NCI-H748 (cell line): ENCODE measurements around the gene KDM4B.

Experiments used
- DNase-seq: peaks from one replicate; lab custom pipeline; 2025; ENCODE audit not compliant: unreplicated experiment; lab: John Stamatoyannopoulos, UW

KDM4B gene

DNA sequence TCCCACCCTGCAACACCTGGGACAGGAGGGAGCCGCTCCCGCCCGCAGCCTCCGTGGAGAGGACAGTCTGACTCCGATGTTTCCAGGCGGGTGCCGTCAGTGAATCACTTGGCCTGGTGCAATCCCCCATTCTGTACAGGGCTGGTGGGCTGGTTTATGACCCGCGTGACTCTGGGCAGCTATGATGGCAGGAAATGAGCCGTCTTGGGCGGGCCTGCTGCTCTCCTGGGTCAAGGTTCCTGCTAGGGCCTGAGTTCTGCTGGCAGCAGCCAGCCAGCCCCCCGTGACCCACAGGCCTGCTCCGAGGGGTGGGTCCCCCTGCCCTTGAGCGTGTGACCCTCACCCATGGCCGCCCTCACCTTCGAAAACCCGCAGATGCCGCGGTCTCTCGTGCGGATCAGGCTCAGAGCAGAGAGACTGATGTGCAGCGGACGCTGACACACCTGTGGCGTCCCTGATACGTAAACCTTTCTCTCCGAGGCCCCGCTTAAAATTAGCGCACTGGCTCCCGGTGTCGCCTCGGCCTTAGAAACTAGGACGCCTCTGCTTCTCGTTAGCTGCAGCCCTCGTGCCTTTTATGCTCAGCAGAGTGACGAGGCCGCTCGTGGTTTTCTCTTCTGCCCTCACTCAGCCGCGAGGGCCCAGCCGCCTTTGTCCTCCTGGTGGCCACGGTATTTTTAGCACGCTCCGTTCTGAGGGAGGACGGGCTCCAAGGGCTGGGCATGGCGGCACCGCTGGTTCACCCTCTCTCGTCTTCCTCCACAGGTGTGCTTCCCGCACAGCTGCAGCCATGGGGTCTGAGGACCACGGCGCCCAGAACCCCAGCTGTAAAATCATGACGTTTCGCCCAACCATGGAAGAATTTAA lies 63.4 kb downstream of the KDM4B start:
- DNase-seq: no peak

DNA sequence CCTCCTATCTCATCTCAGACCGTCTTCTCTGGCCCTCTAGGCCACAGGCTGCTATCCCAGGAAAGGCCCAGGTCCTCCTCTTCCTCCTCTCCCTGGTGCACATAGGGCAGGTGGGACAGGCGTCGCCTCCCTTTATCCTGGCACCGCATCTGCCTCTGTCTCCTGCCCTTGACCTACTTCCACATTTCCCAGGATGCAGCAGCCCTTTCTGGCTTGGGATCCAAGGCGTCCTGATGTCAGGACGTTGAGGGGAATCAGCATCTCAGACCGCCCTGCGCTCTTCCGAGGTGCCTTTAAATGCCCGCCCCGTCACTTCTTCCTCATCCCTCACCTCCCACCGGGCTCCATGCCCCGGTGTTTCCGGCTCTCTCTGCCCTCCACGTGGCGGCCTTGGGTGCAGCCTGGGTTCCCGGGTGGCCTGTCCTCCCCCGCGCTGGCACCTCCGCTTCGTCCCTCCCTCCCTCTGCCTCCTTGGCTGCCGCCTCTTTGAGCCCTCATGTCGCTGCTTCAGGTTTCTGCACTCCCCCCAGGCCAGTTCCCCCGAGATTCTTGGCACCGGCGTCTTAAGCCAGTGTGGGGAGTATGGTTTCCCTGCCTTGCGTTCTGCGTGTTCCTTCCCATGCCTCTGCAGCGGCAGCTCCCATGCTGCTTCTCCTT lies 66.3 kb downstream of the KDM4B start:
- no peak for DNase-seq

DNA sequence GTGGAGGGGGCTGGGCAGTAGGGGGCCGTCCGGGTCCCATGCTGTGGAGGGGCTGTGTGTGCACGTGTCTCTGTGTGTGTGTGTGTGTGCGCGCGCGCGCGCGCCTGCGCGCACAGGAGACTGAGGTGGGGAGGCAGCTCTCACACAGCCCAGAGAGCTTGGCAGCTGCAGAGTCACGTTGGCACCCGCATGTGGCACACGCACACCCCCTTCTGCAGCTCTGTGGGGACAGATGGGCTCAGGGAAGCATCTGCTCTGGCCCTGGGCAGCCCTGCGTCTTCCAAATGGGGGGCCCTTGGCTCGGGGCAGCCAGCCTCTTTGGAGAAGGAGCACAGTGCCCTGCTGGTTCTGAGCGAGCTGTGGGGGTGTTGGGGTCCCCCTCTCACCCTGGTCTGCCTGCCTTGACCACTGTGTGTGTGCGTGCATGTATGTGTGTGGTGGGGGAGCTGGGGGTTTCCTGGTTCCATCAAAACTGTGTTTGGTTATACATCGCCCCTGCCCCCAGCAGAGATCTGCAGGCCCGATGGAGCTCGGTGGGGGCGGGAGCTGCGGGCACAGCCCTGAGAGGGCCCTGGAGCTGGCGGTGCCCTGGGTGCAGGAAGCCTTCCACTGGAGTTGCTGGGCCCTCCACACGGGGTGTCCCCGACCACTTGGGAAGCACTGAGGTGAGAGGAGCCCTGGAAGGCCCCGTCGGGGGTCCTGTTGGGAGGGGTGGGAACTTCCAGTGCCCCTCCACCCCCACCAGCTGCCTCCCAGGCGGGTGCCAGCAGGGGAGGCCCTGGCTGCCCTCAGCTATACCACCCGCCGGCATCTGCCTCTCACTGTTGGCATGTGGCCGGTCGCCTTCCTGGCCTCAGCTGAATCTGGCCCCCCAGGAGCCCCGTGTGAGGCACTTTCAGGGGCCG lies 67.1 kb downstream of the KDM4B start:
- DNase-seq: no peak

DNA sequence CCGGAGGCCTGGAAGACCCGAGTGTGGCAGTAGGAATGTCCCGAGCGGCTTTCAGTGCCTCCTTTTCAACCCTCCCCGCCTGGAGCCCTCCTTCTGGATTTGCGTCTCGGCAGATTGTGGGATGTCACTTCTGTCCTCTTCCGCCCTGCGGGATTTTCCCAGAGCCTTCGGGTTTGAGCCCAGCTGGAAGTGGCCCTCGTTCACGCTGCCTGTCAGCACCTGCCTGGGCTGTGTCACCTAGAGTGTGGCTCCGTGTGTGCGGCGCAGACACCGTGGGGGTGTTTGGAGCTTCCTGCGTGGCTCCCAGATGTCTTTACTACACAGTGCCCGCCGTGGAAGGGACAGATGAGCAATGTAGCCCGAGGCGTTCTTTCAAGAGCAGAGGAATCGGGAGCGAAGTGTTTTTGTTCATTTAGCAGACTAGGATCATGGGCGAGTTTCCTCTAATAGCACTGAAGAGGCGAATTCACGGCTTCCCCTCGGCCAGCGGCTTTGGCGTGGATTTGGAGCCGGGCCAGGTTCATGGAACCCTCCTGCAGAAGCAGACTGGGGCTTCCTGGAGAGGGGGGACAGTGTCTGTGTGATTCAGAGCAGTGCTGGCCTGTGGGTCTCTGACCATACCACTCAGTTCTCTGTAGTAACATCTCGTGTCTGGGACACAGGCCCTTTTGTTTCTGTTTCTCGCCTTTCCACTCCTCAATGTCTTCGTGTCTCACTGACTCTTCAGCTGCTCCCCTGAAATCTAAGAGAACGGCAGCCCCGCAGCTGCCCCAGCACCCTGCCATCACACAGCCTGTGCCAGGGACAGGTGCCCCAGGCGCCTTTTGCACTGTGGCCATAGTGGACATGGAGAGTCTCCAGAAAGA lies 68.0 kb downstream of the KDM4B start:
- DNase-seq: no peak

DNA sequence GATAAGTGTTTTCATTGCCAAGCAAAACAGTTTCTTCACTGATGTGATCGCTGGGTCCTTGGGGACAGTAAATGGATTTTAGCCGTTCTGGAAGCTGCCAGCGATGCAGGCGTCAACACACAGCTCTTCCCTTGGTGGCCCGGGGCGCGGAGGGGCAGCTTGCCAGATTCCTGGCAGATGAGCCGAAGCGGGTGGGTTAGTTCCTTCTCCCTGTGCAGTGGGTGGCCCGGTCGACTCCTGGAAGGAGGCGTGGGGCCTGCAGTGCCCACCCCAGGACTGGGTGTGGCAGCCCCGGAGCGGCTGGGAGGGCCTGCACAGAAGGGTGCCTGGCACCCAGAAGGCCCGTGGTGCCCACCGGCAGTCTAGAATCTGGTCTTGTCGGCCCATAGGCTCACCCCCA lies 69.0 kb downstream of the KDM4B start:
- no peak for DNase-seq

DNA sequence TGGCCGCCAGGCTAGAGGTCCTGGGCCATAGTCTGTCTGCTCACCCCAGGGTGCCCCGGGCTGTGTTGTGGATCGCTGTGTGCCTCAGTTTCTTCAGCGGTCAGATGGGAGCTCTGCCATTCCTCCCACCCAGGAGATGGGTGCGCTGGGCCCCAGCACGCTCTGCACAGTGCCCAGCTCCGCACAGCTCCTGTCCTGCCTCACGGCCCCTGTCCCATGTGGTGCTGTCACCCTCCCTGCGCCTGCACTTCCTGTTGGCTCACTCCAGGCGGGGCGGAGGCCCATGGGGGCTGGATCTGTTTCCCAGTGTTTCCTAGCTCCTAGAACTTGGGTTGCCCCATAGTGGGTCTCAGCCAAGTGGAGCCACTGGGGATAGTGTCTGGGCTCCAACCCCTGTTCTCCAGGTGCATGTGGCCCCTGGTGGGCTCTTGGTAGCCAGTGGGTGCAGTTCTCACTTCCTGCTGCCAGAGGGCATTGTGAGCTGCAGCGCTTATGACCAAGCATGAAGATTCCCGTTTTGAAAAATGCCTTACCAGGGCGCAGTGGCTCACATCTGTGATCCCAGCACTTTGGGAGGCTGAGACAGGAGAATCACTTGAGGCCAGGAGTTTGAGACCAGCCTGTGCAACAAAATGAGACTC lies 69.8 kb downstream of the KDM4B start:
- DNase-seq: peak; percentile 2

DNA sequence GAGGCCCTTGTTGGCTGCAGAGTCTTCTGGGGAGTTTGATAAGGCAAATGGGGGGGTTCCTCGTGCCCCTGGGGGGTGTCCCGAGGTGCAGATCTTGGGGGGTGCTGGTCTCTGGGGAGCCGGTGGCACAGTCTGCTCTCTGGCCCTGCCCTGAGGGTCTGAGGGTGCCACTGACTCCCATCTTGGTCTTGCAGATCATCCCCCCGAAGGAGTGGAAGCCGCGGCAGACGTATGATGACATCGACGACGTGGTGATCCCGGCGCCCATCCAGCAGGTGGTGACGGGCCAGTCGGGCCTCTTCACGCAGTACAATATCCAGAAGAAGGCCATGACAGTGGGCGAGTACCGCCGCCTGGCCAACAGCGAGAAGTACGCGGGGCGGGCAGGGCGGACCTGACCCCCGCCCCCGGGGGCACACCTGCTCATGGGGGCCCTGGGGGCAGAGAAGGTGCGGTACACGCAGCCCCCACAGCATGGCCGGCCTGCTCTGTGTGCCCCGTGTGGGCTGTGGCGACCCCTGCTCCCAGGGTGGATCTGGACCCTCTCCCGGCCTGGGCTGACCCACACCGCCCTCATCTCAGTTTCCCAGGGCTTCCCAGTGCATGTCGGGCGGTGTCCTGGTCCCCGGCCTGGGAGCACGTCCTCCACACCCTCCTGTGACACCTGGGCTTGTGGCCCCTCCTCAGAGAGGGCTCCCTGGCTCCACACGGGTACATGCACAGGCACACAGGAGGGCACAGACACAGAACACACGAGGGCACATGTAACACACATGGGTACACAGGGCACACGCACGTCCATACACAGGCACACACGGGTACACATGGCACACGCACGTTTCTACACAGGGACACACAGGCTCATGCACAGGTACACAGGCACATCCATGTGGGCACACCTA lies 71.0 kb downstream of the KDM4B start:
- no peak for DNase-seq

DNA sequence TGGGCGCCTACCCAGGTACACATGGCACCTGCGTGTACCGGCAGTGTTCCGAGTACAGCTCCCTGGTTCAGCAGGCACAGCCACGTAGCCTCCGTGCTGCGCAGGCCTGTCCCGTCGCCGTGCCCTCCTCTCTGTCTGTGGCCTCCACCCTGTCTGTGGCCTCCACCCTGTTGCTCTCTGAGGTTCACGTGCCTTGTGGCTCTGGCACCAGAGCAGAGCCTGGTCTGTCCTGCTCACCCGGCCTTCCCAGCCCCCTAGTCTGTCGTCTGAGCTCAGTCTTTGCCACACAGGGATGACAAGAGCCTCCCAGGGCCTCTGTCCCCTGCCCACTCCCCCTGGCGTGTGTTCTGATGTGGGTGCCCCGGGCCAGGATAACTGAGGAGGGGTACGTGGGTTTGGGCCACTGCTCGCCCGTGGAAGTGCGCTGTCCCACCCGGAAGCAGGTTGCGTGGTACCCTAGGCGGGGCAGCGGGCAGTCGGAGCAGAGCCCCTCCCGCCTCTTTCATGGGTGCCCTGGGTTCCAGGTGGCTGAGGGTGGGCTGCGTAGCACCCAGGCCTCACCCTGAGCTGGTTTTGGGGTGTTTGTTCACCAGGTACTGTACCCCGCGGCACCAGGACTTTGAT lies 71.7 kb downstream of the KDM4B start:
- no peak for DNase-seq

- no peak for DNase-seq
Observed at GRCh38 chr19:5041168-5041912, 72.4 kb downstream of the KDM4B start.

DNA sequence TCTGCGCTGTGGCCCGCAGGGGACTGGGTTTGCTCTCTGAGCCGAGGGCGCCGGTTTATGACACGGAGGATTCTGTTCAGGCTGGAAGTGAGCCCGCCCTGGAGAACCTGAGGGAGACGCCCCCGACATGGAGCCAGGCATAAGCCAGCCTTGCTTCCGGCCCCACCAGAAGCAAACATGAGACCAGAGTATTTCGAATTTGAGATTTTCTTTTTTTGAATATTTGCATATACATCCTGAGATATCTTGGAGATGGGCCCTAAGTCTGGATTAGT lies 72.9 kb downstream of the KDM4B start:
- DNase-seq: no peak

DNA sequence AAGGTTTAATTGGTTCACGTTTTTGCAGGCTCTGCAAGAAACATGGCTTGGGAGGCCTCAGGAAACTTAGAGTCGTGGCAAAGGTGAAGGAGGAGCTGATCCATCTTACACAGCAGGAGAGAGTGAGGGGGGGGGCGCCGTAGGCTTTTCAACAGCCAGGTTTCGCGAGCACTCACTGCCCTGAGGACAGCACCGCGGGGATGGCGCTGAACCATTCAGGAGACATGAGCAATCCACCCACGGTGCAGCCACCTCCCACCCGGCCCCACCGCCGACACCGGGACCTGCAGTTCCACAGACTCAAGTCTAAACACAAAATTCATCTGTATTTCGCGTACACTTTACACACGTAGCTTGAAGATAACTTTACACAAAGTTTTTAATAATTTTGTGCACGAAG lies 73.6 kb downstream of the KDM4B start:
- no peak for DNase-seq

GRCh38 chr19:5045029-5045428 lies 76.1 kb downstream of the KDM4B start:
- DNase-seq: no peak

GRCh38 chr19:5045956-5046338 lies 77.0 kb downstream of the KDM4B start:
- DNase-seq: no peak

GRCh38 chr19:5046339-5047039 lies 77.6 kb downstream of the KDM4B start:
- peak; percentile 81 for DNase-seq

- DNase-seq: no peak
Observed at GRCh38 chr19:5047251-5047935, 78.5 kb downstream of the KDM4B start.

DNA sequence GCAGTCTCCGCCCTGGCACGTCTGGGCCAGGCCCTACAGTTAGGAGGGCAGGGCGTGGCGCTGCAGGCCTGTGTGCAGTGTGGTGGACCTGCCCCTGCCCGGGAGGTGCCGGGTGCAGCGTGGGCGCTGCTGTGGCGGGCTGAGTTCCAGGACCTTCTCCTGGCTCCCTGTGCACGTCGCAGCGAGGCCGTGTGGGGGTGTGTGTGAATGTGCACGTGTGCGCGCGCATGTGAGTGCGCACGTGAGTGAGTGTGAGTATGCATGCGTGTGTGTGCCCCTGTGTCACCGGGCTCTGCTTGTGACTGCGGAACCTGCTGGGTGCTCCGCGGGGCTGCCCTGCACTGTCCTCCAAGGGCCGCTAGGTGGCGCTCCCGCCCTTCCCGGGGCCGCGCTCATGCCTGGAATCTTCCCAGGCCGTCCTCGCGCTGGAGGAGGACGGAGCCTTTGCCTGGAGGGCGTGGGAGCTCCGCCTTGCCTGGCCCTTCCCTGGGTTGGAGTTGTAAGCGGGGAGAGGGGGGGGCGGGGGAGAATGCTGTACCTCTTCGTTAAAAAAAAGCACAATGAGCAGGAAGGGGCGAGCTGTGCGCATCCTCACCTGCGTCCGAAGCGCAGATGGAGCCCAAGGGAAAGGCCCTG lies 79.3 kb downstream of the KDM4B start:
- peak; percentile 50 for DNase-seq
